ENCODE measurements around the gene ERF.

DNA sequence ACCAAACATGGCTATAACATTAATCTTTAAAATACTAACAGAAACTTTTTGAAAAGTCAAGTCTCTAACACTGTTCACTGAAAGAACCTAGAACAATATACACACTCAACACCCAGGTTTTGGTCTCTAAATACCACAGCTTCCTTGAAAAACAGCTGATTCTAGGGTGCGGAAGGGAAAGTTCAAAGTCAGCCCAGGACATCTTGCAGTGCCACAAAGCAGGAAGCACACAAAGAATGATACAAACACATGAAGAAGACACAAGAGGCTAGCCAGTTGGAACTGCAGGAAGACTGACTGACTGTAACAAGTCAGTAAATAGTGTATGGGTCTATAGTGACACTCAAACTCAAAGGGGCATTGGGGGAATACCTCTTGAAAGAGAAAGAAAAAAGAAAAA, 42.0 kb downstream of the ERF start:
- TF ChIP-seq, protein P1, sequence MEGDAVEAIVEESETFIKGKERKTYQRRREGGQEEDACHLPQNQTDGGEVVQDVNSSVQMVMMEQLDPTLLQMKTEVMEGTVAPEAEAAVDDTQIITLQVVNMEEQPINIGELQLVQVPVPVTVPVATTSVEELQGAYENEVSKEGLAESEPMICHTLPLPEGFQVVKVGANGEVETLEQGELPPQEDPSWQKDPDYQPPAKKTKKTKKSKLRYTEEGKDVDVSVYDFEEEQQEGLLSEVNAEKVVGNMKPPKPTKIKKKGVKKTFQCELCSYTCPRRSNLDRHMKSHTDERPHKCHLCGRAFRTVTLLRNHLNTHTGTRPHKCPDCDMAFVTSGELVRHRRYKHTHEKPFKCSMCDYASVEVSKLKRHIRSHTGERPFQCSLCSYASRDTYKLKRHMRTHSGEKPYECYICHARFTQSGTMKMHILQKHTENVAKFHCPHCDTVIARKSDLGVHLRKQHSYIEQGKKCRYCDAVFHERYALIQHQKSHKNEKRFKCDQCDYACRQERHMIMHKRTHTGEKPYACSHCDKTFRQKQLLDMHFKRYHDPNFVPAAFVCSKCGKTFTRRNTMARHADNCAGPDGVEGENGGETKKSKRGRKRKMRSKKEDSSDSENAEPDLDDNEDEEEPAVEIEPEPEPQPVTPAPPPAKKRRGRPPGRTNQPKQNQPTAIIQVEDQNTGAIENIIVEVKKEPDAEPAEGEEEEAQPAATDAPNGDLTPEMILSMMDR (IDR thresholded peaks at IDR 0.05) = no peak
- TF ChIP-seq POLR2AphosphoS5 (IDR thresholded peaks at IDR 0.05) = no peak
- TF ChIP-seq POLR2A (IDR thresholded peaks at IDR 0.05) = no peak
